Measurements from ENCODE around the gene GDNF. TPM values are rescaled to one million over a fixed set of nuclear protein-coding genes. Genes with fewer than 3 reads are reported as not detected.

The GDNF gene, protein sequence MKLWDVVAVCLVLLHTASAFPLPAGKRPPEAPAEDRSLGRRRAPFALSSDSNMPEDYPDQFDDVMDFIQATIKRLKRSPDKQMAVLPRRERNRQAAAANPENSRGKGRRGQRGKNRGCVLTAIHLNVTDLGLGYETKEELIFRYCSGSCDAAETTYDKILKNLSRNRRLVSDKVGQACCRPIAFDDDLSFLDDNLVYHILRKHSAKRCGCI
- total RNA-seq (2022) (not detected in 2 replicates), Bru-seq, nascent RNA (percentile 9 among the genes with signal in this experiment), BruChase-seq, experiment 1, labeled RNA remaining after a 2-hour chase (percentile 12 among the genes with signal in this experiment), BruChase-seq, experiment 2, labeled RNA remaining after a 6-hour chase (percentile 9 among the genes with signal in this experiment)
- long read RNA-seq, result 0 reads

DNA sequence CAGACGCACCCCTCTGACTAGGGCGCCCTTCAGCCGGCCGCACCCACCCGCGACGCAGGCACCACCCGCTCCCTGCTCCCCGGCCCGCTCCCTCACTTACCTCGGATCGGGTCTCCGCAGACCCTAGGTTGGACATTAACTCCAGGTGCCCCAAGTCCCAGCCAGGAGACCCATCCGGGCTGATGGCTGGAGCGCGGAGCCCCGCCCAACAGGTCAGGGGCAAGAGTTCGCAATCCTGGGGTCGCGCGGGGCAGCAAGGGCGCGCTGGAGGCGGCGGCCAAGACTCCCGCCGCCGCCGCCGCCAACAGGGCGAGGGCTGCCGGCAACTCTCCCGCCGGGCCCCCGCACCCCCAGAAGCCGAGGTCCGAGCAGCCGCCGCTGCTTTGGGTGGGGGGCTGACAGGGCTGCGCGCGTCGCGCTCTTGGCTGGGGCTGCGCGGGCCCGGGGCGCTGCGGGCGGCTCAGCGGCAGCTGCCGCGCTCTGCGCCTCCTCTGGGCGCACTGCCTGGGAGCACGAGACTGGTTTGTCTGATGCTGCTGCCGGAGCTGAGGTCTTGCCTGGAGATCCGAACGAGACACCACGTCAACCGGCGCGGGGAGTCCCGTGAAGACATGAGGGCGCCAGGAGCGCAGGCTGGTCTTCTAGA, at the start of gene GDNF:
Gene GDNF (minus strand): TSS at position 635 of the 646 bp plus-strand sequence. CDS start 5,245 bp downstream, outside the sequence.
- Histone ChIP-seq H3K4me1 (no peaks in the 10 kb centered on the region; the same call in 1 of the 2 replicates), H3K4me3 (ENCODE audit: low read depth, low read length) (peak within 1 kb of the TSS; percentile 33), H3K27me3 (replicated peaks; ENCODE audit: control insufficient read depth, insufficient read depth, low read length) (0 out of 2 replicates have a peak, but pooled peaks cover 1% of the 10 kb centered on the region), H3K9me3 (peaks cover 3% of the 10 kb centered on the region; the same call in 1 of the 2 replicates), H3K36me3 (ENCODE audit: control insufficient read depth, insufficient read depth, low read length) (no peaks in the 10 kb centered on the region)
- Mint-ChIP-seq H3K27ac (ENCODE audit: unreplicated experiment) (no peak within 1 kb of the TSS), H3K9me3 (ENCODE audit: unreplicated experiment) (no peaks in the 10 kb centered on the region), H3K36me3 (ENCODE audit: insufficient read depth, unreplicated experiment) (no peaks in the 10 kb centered on the region), H3K4me1 (ENCODE audit: low read depth, unreplicated experiment) (no peaks in the 10 kb centered on the region), H3K4me3 (ENCODE audit: unreplicated experiment) (peak within 1 kb of the TSS; percentile 62), H3K27me3 (ENCODE audit: insufficient read depth, unreplicated experiment) (peaks cover 3% of the 10 kb centered on the region)
- intact Hi-C loops (cut with micrococcal nuclease; ENCODE audit: unreplicated experiment), result loop anchor here (10.0 kb wide), 1 partner anchor 355 kb away; no protein-coding TSS in a partner anchor
- CTCF ChIA-PET, result no interaction called here
- no TSS peak for BruUV-seq (replicated peaks)
- POLR2A ChIA-PET, result no interaction called here
- TF ChIP-seq, protein P1, sequence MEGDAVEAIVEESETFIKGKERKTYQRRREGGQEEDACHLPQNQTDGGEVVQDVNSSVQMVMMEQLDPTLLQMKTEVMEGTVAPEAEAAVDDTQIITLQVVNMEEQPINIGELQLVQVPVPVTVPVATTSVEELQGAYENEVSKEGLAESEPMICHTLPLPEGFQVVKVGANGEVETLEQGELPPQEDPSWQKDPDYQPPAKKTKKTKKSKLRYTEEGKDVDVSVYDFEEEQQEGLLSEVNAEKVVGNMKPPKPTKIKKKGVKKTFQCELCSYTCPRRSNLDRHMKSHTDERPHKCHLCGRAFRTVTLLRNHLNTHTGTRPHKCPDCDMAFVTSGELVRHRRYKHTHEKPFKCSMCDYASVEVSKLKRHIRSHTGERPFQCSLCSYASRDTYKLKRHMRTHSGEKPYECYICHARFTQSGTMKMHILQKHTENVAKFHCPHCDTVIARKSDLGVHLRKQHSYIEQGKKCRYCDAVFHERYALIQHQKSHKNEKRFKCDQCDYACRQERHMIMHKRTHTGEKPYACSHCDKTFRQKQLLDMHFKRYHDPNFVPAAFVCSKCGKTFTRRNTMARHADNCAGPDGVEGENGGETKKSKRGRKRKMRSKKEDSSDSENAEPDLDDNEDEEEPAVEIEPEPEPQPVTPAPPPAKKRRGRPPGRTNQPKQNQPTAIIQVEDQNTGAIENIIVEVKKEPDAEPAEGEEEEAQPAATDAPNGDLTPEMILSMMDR (IDR thresholded peaks at IDR 0.05; ENCODE audit: insufficient read depth in 1 of 2, low read depth in 1 of 2, low read length in 1 of 2, severe bottlenecking in 1 of 2, unreplicated experiment in 1 of 2), result no peak
- DNase-seq, result no peak

DNA sequence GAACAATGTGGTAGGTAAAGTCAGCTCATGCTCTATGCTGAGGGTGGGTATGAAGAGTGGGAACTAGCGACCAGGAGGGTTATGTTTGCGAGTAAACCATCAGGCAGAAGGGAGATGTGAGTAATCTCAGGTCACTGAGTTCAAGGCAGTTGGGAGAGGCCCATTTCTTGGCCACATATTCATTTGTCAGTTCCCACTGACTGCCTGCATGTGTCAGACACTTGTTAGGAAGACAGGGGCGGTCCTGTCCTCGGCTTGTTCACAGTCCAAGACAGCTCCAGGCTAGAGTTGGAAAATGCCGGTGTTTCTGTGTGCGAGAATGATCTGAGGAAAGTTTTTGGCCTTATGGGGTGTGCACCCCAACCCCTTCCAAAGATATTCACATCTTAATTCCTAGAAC, 48.6 kb upstream of the GDNF start:
- Mint-ChIP-seq H3K36me3 (ENCODE audit: insufficient read depth, unreplicated experiment) (no peaks in the 10 kb centered on the region), H3K4me3 (ENCODE audit: unreplicated experiment) (no peak overlapping the region), H3K27me3 (ENCODE audit: insufficient read depth, unreplicated experiment) (peaks cover 17% of the 10 kb centered on the region), H3K4me1 (ENCODE audit: low read depth, unreplicated experiment) (no peaks in the 10 kb centered on the region), H3K27ac (ENCODE audit: unreplicated experiment) (no peak overlapping the region), H3K9me3 (ENCODE audit: unreplicated experiment) (no peaks in the 10 kb centered on the region)
- POLR2A ChIA-PET, result no interaction called here
- Histone ChIP-seq H3K27me3 (replicated peaks; ENCODE audit: control insufficient read depth, insufficient read depth, low read length) (no peaks in the 10 kb centered on the region), H3K4me1 (no peaks in the 10 kb centered on the region), H3K36me3 (ENCODE audit: control insufficient read depth, insufficient read depth, low read length) (no peaks in the 10 kb centered on the region), H3K4me3 (ENCODE audit: low read depth, low read length) (no peak overlapping the region), H3K9me3 (no peaks in the 10 kb centered on the region)
- CTCF ChIA-PET, result no interaction called here
- TF ChIP-seq, protein P1 (IDR thresholded peaks at IDR 0.05; ENCODE audit: insufficient read depth in 1 of 2, low read depth in 1 of 2, low read length in 1 of 2, severe bottlenecking in 1 of 2, unreplicated experiment in 1 of 2), result no peak
- intact Hi-C loops (cut with micrococcal nuclease; ENCODE audit: unreplicated experiment), result no loop called here
- DNase-seq, result no peak
- no TSS peak for BruUV-seq (replicated peaks)

DNA sequence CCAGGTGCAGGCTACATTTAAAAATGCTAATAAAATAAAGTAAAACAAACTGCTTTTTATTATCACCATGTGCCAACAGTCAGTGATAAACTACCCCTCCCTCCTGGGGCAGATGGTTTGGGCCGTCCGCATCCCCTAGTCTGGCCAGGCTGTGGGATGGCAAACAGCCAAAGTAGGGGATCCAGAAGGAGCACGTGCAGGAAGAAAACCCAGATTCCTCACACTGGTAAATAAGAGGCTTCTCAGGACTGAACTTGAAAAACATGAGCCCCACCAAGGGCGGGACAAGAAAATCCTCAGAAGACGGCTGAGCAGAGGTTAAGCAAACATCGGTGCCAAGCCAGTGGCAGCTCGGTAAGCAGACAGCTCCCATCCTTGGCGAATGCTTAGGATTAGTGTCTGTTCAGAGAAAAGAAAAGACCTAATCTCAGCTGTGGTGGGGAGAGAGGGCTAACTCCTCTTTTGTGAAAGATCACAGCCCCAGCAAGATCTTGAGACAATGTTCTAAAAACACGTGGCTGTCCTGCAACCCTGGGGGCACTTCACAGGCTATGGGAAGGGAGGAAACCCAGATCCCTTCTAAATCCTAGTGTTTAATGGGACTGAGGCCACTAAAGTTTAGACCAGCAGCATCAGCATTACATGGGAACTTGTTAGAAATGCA, 46.5 kb upstream of the GDNF start:
- Mint-ChIP-seq H3K4me3 (ENCODE audit: unreplicated experiment) (no peak overlapping the region), H3K4me1 (ENCODE audit: low read depth, unreplicated experiment) (no peaks in the 10 kb centered on the region), H3K27me3 (ENCODE audit: insufficient read depth, unreplicated experiment) (peaks cover 20% of the 10 kb centered on the region), H3K27ac (ENCODE audit: unreplicated experiment) (no peak overlapping the region), H3K36me3 (ENCODE audit: insufficient read depth, unreplicated experiment) (no peaks in the 10 kb centered on the region), H3K9me3 (ENCODE audit: unreplicated experiment) (no peaks in the 10 kb centered on the region)
- BruUV-seq (replicated peaks), result no TSS peak
- ChIA-PET CTCF (no interaction called here), POLR2A (no interaction called here)
- H3K9me3 ChIP-seq, result no peaks in the 10 kb centered on the region
- no peak overlapping the region for H3K4me3 ChIP-seq (ENCODE audit: low read depth, low read length)
- H3K36me3 ChIP-seq (ENCODE audit: control insufficient read depth, insufficient read depth, low read length), result no peaks in the 10 kb centered on the region
- no peak for DNase-seq
- no peaks in the 10 kb centered on the region for H3K27me3 ChIP-seq (replicated peaks; ENCODE audit: control insufficient read depth, insufficient read depth, low read length)
- TF ChIP-seq, protein P1 (IDR thresholded peaks at IDR 0.05; ENCODE audit: insufficient read depth in 1 of 2, low read depth in 1 of 2, low read length in 1 of 2, severe bottlenecking in 1 of 2, unreplicated experiment in 1 of 2), result no peak
- H3K4me1 ChIP-seq, result no peaks in the 10 kb centered on the region
- intact Hi-C loops (cut with micrococcal nuclease; ENCODE audit: unreplicated experiment), result no loop called here

All from Caco-2 (cell line).